ENCODE measurements around the gene LARGE1.

- TF ChIP-seq SIN3A (IDR thresholded peaks at IDR 0.05; ENCODE audit: borderline replicate concordance, insufficient read depth, low read length) (no peak), REST (IDR thresholded peaks at IDR 0.05; ENCODE audit: insufficient read depth in 1 of 2, low read depth in 2 of 2, low read length in 2 of 2) (no peak), FOXP2 (optimal IDR thresholded peaks at IDR 0.05; ENCODE audit: borderline replicate concordance, extremely low read depth, extremely low read length, insufficient read depth) (no peak), POLR2AphosphoS5 (IDR thresholded peaks at IDR 0.05; ENCODE audit: low read depth, low read length) (no peak), TAF1 (IDR thresholded peaks at IDR 0.05; ENCODE audit: borderline replicate concordance, insufficient read depth, low read length) (no peak)
Measured at GRCh38 chr22:33745501-33745900, 174.8 kb downstream of the LARGE1 start.
